Stimulated activated naive CD8-positive, alpha-beta T cell treated with anti-CD3 and anti-CD28 coated beads, Interleukin-15, Interleukin-2, amounts not matched to agents 100 ng/mL and 50 ng/mL, for 24 hours (primary cell): ENCODE measurements around the gene GPR33.

Experiments
- H3K27ac Mint-ChIP-seq: one replicate; pipeline ENCODE4 v1.8.0; 2021; ENCODE audit warnings: mild to moderate bottlenecking, mixed read lengths
- H3K27me3 Mint-ChIP-seq: one replicate; pipeline ENCODE4 v1.8.0; 2021; ENCODE audit warnings: mixed read lengths
- H3K36me3 Mint-ChIP-seq: one replicate; pipeline ENCODE4 v1.8.0; 2021; ENCODE audit warnings: low read depth, mixed read lengths
- H3K4me1 Mint-ChIP-seq: one replicate; pipeline ENCODE4 v1.8.0; 2021; ENCODE audit warnings: low read depth, mixed read lengths
- H3K4me3 Mint-ChIP-seq: one replicate; pipeline ENCODE4 v1.8.0; 2021; ENCODE audit warnings: mild to moderate bottlenecking, mixed read lengths
- H3K9me3 Mint-ChIP-seq: one replicate; pipeline ENCODE4 v1.8.0; 2021; ENCODE audit warnings: mixed read lengths

The GPR33 gene, protein sequence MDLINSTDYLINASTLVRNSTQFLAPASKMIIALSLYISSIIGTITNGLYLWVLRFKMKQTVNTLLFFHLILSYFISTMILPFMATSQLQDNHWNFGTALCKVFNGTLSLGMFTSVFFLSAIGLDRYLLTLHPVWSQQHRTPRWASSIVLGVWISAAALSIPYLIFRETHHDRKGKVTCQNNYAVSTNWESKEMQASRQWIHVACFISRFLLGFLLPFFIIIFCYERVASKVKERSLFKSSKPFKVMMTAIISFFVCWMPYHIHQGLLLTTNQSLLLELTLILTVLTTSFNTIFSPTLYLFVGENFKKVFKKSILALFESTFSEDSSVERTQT

GRCh38 chr14:31487886-31488285 lies at the start of gene GPR33:
Gene GPR33 (minus strand): TSS chr14:31488039. CDS start chr14:31483965, 4,074 bp downstream.
- Mint-ChIP-seq H3K9me3 (no peaks in the 10 kb centered on the region), H3K4me1 (peaks cover 10% of the 10 kb centered on the region), H3K27me3 (peaks cover 7% of the 10 kb centered on the region), H3K36me3 (no peaks in the 10 kb centered on the region), H3K27ac (no peak within 1 kb of the TSS), H3K4me3 (no peak within 1 kb of the TSS)

GRCh38 chr14:31536201-31536960 lies 48.5 kb upstream of the GPR33 start:
- Mint-ChIP-seq H3K27ac (no peak overlapping the region), H3K36me3 (no peaks in the 10 kb centered on the region), H3K9me3 (no peaks in the 10 kb centered on the region), H3K27me3 (peaks cover 10% of the 10 kb centered on the region), H3K4me3 (no peak overlapping the region), H3K4me1 (no peaks in the 10 kb centered on the region)

- Mint-ChIP-seq H3K27me3 (peaks cover 4% of the 10 kb centered on the region), H3K4me3 (no peak overlapping the region), H3K9me3 (no peaks in the 10 kb centered on the region), H3K27ac (no peak overlapping the region), H3K4me1 (no peaks in the 10 kb centered on the region), H3K36me3 (no peaks in the 10 kb centered on the region)
Measured at GRCh38 chr14:31530136-31530535, 42.3 kb upstream of the GPR33 start.

DNA sequence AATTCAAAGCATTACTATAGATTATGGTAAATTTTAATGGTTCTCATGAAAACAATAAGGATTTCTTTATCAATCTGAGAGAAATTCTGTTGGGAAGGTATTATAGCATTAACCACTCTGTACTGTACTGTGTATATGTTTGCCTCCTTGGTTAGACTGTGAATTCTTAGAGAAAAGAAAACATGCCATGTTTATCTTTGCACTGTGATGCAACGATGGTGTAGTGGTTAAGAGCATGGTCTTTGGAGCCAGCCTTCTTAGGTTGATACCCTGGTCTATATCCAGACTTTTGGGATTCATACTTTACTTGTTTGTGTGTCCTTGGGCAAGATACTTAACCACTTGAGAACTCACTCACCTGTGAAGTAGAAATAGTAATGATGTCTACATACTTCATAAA lies 41.2 kb upstream of the GPR33 start:
- H3K9me3 Mint-ChIP-seq = no peaks in the 10 kb centered on the region
- no peak overlapping the region for H3K27ac Mint-ChIP-seq
- no peaks in the 10 kb centered on the region for H3K36me3 Mint-ChIP-seq
- H3K4me1 Mint-ChIP-seq = no peaks in the 10 kb centered on the region
- peaks cover 9% of the 10 kb centered on the region for H3K27me3 Mint-ChIP-seq
- H3K4me3 Mint-ChIP-seq = no peak overlapping the region

DNA sequence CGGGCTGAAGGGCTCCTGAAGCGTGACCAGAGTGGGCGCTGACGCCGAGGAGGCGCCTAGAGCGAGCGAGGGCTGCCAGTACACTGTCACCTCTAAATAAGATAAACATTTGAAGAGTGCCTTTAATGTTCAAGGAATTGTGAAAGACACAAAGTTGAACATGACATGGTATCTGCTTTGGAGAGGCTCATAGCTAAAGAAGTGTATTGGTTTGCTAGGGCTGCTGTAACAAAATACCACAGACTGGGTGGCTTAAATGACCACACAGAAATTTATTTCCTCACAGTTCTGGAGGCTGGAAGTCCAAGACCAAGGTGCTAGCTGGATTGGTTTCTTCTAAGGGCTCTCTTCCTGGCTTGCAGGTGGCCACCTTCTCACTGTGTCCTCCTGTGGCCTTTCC lies 39.7 kb upstream of the GPR33 start:
- Mint-ChIP-seq H3K4me3 (no peak overlapping the region), H3K4me1 (no peaks in the 10 kb centered on the region), H3K27me3 (peaks cover 9% of the 10 kb centered on the region), H3K9me3 (no peaks in the 10 kb centered on the region), H3K36me3 (no peaks in the 10 kb centered on the region), H3K27ac (no peak overlapping the region)

DNA sequence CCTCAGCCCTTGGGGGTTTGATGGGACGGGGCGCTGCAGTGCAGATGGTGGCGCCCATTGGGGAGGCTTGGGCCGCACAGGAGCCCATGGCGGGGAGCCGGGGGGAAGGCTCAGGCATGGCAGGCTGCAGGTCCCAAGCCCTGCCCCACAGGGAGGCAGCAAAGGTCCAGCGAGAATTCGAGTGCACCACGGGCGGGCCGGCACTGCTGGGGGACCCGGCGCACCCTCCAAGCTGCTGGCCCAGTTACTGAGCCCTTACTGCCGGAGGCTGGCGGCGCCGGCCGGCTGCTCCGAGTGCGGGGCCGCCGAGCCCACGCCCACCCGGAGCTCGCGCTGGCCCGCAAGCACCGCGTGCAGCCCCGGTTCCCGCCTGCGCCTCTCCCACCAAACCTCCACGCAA lies 39.2 kb upstream of the GPR33 start:
- Mint-ChIP-seq H3K27me3 (peaks cover 9% of the 10 kb centered on the region), H3K4me3 (no peak overlapping the region), H3K9me3 (no peaks in the 10 kb centered on the region), H3K27ac (no peak overlapping the region), H3K36me3 (no peaks in the 10 kb centered on the region), H3K4me1 (no peaks in the 10 kb centered on the region)

DNA sequence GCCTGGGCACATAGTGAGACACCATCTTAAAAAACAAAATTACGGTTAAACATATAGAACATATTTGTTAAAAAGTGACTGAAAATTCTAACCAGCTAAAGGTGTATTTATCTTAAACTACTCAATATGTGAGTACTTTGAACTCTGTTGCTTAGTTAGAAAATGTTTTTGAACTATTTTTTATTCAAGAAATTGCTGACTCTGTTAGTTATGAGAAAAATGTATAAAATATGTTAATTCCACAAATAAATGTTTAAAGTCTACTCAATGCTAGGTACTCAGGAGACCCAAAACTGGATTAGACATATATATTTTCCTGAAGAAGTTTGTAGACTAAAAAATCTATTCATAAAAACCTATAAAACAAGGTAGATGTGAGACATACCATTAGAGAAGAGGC lies 23.0 kb upstream of the GPR33 start:
- Mint-ChIP-seq H3K9me3 (no peaks in the 10 kb centered on the region), H3K36me3 (no peaks in the 10 kb centered on the region), H3K27ac (no peak overlapping the region), H3K4me1 (no peaks in the 10 kb centered on the region), H3K27me3 (peaks cover 5% of the 10 kb centered on the region), H3K4me3 (no peak overlapping the region)

- no peak overlapping the region for H3K27ac Mint-ChIP-seq
- H3K4me1 Mint-ChIP-seq = no peaks in the 10 kb centered on the region
- no peak overlapping the region for H3K4me3 Mint-ChIP-seq
- no peaks in the 10 kb centered on the region for H3K9me3 Mint-ChIP-seq
- no peaks in the 10 kb centered on the region for H3K36me3 Mint-ChIP-seq
- H3K27me3 Mint-ChIP-seq = peaks cover 5% of the 10 kb centered on the region
Measured at GRCh38 chr14:31510222-31510621, 22.4 kb upstream of the GPR33 start.

DNA sequence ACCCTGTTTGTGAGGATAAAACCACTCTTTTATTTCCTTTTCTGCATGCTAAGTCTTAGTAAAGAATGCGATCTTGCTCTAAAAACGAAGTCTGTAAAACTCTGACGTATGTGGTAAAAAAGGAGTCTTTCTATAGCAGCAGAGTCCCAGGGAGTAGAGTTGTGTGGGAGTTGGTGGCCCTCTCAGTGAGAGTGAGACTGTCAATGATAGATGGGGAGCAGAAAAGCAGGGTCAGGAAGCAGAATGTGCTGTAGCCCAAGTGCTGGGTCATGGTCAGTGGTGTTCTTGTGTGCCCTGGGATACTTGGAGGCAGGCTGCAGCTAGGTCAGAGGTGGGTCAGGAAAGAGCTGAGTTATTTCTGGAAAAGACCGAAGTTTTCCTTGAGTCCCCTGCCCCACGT lies 20.3 kb upstream of the GPR33 start:
- Mint-ChIP-seq H3K27ac (no peak overlapping the region), H3K36me3 (no peaks in the 10 kb centered on the region), H3K4me3 (no peak overlapping the region), H3K4me1 (no peaks in the 10 kb centered on the region), H3K27me3 (peaks cover 5% of the 10 kb centered on the region), H3K9me3 (no peaks in the 10 kb centered on the region)

DNA sequence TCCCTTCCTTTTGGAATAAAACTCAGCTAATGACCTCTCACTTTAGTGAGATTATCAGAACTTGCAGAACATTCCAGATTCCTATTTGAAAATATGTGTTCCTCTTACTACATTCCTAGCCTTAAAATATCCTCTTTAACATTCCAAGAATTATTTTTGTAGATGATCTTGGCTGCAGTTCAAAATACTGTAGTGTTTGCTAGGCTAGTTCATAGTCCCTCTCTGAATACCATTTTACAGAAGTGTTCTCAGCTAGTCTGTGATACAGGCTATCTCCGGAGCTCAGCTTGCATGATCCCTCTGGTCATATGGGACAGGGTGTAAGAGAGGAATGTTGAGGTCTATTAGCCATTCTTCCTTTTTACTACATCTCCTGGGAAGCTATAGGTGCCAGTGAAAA lies 17.6 kb upstream of the GPR33 start:
- H3K4me1 Mint-ChIP-seq = no peaks in the 10 kb centered on the region
- H3K4me3 Mint-ChIP-seq = no peak overlapping the region
- no peaks in the 10 kb centered on the region for H3K9me3 Mint-ChIP-seq
- no peaks in the 10 kb centered on the region for H3K36me3 Mint-ChIP-seq
- no peak overlapping the region for H3K27ac Mint-ChIP-seq
- H3K27me3 Mint-ChIP-seq = peaks cover 5% of the 10 kb centered on the region

DNA sequence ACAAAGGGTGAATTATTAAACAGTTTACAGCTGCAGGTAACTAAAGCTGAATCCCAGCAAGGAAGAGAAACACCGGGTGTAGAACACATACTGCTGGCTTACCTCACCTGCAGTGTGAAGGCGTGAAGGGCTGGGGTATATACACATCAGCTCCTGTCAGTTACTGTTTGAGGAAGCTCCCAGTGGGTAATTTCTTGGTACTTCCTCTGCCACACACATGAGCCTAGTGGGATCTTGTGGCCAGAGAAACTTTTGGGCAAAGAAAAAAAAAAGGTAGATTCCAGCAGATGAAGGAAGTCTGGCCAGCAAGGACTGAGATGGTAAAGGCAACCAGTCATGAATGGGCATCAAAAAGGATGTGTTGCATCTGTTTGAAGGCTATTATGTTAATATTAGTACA lies 14.0 kb upstream of the GPR33 start:
- Mint-ChIP-seq H3K27me3 (peaks cover 8% of the 10 kb centered on the region), H3K27ac (no peak overlapping the region), H3K36me3 (no peaks in the 10 kb centered on the region), H3K4me3 (no peak overlapping the region), H3K4me1 (no peaks in the 10 kb centered on the region), H3K9me3 (peaks cover 3% of the 10 kb centered on the region)

- Mint-ChIP-seq H3K27me3 (peaks cover 24% of the 10 kb centered on the region), H3K27ac (peak overlapping the region; percentile 26), H3K36me3 (no peaks in the 10 kb centered on the region), H3K4me3 (no peak overlapping the region), H3K4me1 (peaks cover 9% of the 10 kb centered on the region), H3K9me3 (peaks cover 3% of the 10 kb centered on the region)
Measured at GRCh38 chr14:31492759-31493498, 5.1 kb upstream of the GPR33 start.

DNA sequence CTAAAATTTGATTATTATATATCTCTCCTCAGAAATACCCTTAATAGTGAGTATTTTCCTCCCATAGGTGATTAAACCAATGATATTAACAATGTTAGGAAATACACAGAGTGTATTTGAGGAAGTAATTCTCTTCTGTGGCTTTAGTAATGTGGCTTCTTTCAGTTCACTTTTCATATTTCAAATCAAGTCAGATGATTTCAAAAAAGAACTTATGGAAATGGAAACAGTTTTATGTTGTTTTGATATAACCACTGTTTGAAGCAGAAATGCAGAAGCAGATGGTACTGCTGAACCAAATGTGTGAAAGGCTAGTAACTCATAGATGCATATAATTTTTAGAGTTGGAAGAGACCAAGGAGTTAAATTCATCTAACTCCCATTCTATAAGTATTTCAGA lies 1.9 kb upstream of the GPR33 start:
- Mint-ChIP-seq H3K27me3 (peaks cover 13% of the 10 kb centered on the region), H3K9me3 (no peaks in the 10 kb centered on the region), H3K36me3 (no peaks in the 10 kb centered on the region), H3K27ac (no peak overlapping the region), H3K4me1 (peaks cover 10% of the 10 kb centered on the region), H3K4me3 (no peak overlapping the region)

GRCh38 chr14:31486764-31487163 lies 1.1 kb downstream of the GPR33 start:
- no peaks in the 10 kb centered on the region for H3K9me3 Mint-ChIP-seq
- no peaks in the 10 kb centered on the region for H3K36me3 Mint-ChIP-seq
- H3K27ac Mint-ChIP-seq = no peak overlapping the region
- H3K27me3 Mint-ChIP-seq = peaks cover 4% of the 10 kb centered on the region
- H3K4me1 Mint-ChIP-seq = peaks cover 10% of the 10 kb centered on the region
- H3K4me3 Mint-ChIP-seq = no peak overlapping the region

DNA sequence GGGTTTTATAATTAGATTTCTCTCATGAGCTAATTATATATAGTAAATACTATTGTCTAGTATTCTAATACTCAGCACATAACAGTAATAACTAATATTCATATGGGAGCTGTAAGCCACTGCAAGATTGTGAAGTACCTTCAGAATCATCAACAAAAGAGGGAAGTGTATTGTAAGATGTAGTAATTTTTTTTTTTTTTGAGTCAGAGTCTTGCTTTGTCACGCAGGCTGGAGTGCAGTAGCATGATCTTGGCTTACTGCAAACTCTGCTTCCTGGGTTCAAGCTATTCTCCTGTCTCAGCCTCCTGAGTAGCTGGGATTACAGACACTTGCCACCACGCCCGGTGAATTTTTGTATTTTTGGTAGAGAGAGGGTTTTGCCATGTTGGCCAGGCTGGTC lies 3.1 kb downstream of the GPR33 start:
- peaks cover 7% of the 10 kb centered on the region for H3K4me1 Mint-ChIP-seq
- no peaks in the 10 kb centered on the region for H3K9me3 Mint-ChIP-seq
- no peak overlapping the region for H3K27ac Mint-ChIP-seq
- peaks cover 11% of the 10 kb centered on the region for H3K27me3 Mint-ChIP-seq
- H3K36me3 Mint-ChIP-seq = no peaks in the 10 kb centered on the region
- H3K4me3 Mint-ChIP-seq = no peak overlapping the region
